ENCODE results near the gene NHERF2.

NHERF2 gene

GRCh38 chr16:2084895-2085625 lies 58.4 kb downstream of the NHERF2 start:
- DNase-seq, result no peak

GRCh38 chr16:2085669-2086068 lies 59.0 kb downstream of the NHERF2 start:
- no peak for DNase-seq

GRCh38 chr16:2086106-2086742 lies 59.5 kb downstream of the NHERF2 start:
- DNase-seq, result no peak

- DNase-seq, result no peak
Observed at GRCh38 chr16:2086812-2087747, 60.4 kb downstream of the NHERF2 start.

- no peak for DNase-seq
Observed at GRCh38 chr16:2087748-2088631, 61.3 kb downstream of the NHERF2 start.

Measured in CD4-positive, alpha-beta T cell treated with Interleukin-4 for 1 hour (primary cell).